ENCODE measurements around the gene CTSE.

Gene CTSE

DNA sequence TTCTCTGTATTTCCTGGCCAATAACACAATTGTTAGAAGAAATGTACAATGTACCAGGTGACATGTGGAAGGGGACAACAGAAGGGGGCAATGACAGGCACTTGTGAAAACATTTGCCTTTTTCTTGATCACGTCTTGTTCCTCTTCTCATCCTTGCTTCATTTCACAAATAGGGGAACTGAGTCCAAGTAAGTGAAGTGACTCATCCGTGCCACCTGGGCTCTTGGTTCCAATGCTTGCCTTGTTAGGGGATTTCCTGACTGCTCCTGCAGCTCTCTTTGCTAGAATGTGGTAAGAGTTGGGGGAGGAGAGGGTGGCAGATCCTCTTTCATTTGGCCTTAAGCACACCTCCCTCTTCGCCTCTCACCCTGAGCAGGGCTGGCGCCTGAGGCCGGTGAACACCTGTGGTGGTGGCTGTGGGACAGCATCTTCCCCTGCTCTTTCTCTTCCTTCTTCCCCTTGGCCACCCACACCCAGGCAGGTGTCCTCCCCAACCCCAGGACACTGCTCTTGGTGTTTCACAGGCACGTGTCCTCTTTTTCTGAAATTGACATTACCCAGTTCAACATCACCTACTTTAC, 27.1 kb upstream of the CTSE start:
- TF ChIP-seq, protein P1, sequence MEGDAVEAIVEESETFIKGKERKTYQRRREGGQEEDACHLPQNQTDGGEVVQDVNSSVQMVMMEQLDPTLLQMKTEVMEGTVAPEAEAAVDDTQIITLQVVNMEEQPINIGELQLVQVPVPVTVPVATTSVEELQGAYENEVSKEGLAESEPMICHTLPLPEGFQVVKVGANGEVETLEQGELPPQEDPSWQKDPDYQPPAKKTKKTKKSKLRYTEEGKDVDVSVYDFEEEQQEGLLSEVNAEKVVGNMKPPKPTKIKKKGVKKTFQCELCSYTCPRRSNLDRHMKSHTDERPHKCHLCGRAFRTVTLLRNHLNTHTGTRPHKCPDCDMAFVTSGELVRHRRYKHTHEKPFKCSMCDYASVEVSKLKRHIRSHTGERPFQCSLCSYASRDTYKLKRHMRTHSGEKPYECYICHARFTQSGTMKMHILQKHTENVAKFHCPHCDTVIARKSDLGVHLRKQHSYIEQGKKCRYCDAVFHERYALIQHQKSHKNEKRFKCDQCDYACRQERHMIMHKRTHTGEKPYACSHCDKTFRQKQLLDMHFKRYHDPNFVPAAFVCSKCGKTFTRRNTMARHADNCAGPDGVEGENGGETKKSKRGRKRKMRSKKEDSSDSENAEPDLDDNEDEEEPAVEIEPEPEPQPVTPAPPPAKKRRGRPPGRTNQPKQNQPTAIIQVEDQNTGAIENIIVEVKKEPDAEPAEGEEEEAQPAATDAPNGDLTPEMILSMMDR (IDR thresholded peaks at IDR 0.05; ENCODE audit: low read depth, low read length, missing control alignments): no peak
- in situ Hi-C loops (cut with HindIII; ENCODE audit: low sequenced_read_pairs): no loop called here
- H3K4me3 ChIP-seq (ENCODE audit: low read depth, low read length): no peak overlapping the region
- DNase-seq (ENCODE audit: low read depth): no peak

DNA sequence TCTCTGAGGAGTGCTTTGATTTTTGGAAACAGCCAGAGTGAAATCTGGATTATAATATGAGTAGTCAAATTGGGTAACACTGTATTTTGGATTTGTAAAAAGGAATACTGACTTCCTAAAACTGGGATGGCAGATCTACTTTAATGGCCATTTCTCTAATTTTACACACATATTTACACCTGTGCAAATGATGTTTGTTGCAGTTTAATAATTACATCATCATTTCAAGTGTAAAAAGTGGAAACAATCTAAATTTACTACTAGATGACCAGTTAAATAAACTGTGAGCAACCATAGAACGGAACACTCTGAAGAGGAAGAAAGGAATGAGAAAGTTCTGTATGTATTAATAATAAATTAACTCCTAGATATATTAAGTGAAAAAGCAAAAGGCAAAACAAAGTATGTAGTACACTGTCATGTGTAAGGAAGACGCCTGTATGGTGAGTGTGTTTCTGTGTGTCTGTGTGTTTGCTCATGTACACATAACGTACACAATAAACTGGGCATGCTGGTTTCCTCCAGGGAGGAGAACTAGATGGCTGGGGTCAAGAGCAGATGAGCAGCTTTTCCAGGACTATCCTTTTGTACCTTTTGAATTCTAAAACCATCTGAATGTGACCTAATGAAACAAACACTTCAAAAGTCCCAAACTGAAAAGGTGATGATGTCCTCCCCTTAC, 26.4 kb upstream of the CTSE start:
- no peak overlapping the region for H3K4me3 ChIP-seq (ENCODE audit: low read depth, low read length)
- in situ Hi-C loops (cut with HindIII; ENCODE audit: low sequenced_read_pairs): no loop called here
- TF ChIP-seq, protein P1 (IDR thresholded peaks at IDR 0.05; ENCODE audit: low read depth, low read length, missing control alignments): no peak
- DNase-seq (ENCODE audit: low read depth): no peak

DNA sequence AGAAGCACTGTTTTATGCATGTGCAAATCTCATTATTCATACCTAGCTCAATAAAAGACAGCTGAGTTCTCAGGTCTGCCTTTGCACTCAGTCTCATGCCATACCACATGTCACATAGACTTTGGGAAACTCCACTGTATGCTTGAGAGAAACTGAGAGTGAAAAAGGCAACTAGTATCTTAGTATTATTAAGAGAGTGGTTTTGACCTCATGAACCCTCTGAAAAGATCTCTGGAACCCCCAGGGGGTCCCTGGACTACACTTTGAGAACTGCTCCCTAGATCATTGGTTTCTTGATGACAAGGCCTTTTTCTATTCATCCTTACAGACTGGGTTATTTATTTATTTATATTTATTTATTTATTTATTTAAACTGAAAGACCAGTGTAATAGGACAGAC, 25.6 kb upstream of the CTSE start:
- TF ChIP-seq, protein P1 (IDR thresholded peaks at IDR 0.05; ENCODE audit: low read depth, low read length, missing control alignments): no peak
- in situ Hi-C loops (cut with HindIII; ENCODE audit: low sequenced_read_pairs): no loop called here
- DNase-seq (ENCODE audit: low read depth): no peak
- H3K4me3 ChIP-seq (ENCODE audit: low read depth, low read length): no peak overlapping the region

DNA sequence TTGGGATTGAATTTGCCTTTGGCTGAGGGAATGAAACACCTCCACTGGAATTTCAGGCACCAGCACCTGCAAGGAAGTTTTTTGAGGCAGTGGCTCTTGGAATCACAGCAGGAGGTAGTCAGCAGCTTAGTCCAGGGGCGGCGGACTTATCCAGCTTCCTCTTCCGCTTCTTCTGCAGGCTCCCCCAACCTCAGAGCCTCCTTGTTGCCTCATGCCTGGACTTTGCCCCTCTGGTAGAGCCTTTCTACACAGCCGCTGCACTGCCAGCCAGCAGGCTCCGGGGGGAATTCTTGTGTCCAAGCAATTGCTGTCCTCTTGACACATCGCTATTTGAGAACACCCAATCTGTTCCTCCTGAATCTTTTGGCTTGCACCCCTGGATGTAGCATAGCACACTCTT, 24.9 kb upstream of the CTSE start:
- TF ChIP-seq, protein P1 (IDR thresholded peaks at IDR 0.05; ENCODE audit: low read depth, low read length, missing control alignments): no peak
- in situ Hi-C loops (cut with HindIII; ENCODE audit: low sequenced_read_pairs): no loop called here
- no peak for DNase-seq (ENCODE audit: low read depth)
- no peak overlapping the region for H3K4me3 ChIP-seq (ENCODE audit: low read depth, low read length)

DNA sequence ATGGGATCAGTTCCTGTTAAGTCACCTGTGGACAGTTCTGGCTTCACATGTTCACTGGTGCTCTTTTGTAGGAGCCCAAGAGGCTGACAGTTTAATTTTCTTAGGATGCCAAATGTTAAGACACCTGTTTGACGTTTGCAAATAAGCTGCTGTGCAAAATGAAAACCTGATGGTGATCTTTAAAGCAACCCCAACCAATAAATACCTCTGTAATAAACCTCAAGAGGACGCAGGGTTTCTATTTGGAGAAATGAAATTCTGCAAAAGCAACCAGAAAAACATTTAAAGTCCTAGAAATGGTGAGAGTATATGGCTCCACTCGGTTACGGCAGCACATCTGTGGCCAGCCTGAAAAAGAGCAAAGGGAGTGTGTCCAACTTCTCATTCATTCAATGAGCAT, 23.6 kb upstream of the CTSE start:
- in situ Hi-C loops (cut with HindIII; ENCODE audit: low sequenced_read_pairs): no loop called here
- no peak for DNase-seq (ENCODE audit: low read depth)
- TF ChIP-seq, protein P1 (IDR thresholded peaks at IDR 0.05; ENCODE audit: low read depth, low read length, missing control alignments): no peak
- H3K4me3 ChIP-seq (ENCODE audit: low read depth, low read length): no peak overlapping the region

DNA sequence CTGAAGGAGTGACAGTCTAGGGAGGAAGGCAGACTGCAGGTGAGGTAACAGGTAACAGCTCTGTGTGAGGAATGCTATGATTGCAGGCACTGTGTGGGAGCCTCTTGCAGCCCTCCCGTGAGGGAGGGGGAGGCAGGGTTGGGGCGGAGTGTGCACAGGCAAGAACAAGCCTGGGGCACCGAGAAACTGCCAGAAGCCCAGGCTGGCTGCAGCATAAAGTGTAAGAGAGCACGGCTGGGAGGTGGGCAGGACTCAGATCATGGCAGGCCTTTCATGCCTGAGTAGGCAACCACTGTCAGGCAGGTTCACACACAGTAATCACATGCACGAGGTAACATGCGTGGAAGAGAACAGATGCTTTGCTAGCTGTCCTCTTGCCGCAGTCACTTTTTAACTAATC, 17.9 kb upstream of the CTSE start:
- DNase-seq (ENCODE audit: low read depth): no peak
- TF ChIP-seq, protein P1 (IDR thresholded peaks at IDR 0.05; ENCODE audit: low read depth, low read length, missing control alignments): no peak
- in situ Hi-C loops (cut with HindIII; ENCODE audit: low sequenced_read_pairs): no loop called here
- no peak overlapping the region for H3K4me3 ChIP-seq (ENCODE audit: low read depth, low read length)

All from astrocyte of the cerebellum (primary cell).